Spleen (tissue), 7 donors: ENCODE results near the gene KYNU.

Source experiments
- CTCF ChIP-seq, 11 experiments: fragments of 200-600 bp in 7 of 11; fragments of 450-650 bp in 4 of 11; sonication (generic) in 4 of 11; IDR thresholded peaks in 8 of 11; conservative IDR thresholded peaks in 3 of 11; 1 replicate in 7 of 11; 2 replicates in 4 of 11; pipeline versions ENCODE4 v1.4.0 to v1.8.0; 2016 to 2021; ENCODE audit warnings: antibody characterized with exemption in 11 of 11, inconsistent platforms in 4 of 11, mild to moderate bottlenecking in 1 of 11
- POLR2A ChIP-seq, 3 donors: fragments of 450-650 bp; IDR thresholded peaks; one replicate each; pipeline ENCODE4 v1.5.1; 2017; ENCODE audit warnings: antibody characterized with exemption in 3 of 3, mild to moderate bottlenecking in 1 of 3
- POLR2AphosphoS5 ChIP-seq, 3 donors: sonication (generic); formaldehyde crosslinking; IDR thresholded peaks; one replicate each; pipeline ENCODE4 v1.5.1; 2017; ENCODE audit warnings: antibody characterized with exemption in 3 of 3
- donor health status: DM: no; HTN: no; CAD: no; lungs with moderate emphysema.
- donor health status: DM: no; HTN: no; CAD: no.
- donor health status: DM: no; HTN: no; CAD: no.

GRCh38 chr2:142840436-142840835 lies 37.0 kb upstream of the KYNU start:
- no peak for TF ChIP-seq CTCF (IDR thresholded peaks at IDR 0.05 in 8 of 11, conservative IDR thresholded peaks at IDR 0.05 in 3 of 11)
- TF ChIP-seq POLR2A (IDR thresholded peaks at IDR 0.05) = no peak
- TF ChIP-seq POLR2AphosphoS5 (IDR thresholded peaks at IDR 0.05) = no peak
